Caco-2 (cell line): ENCODE data around the gene BRD4. TPM values are rescaled to one million over a fixed set of nuclear protein-coding genes. Genes with fewer than 3 reads are reported as not detected.

ENCODE experiments used
- BruUV-seq: library from RNA; stranded (reverse); fragments of 400-500 nt; replicated peaks from 2 replicates; lab custom pipeline; 2021; lab: Mats Ljungman, UMichigan
- CTCF ChIA-PET: fragments of 300-600 bp; sonication (Branson Sonifier 250); formaldehyde crosslinking; loops from one replicate; lab custom pipeline; 2022; ENCODE audit warnings: antibody characterized with exemption; lab: Charles Lee
- POLR2A ChIA-PET: fragments of 300-600 bp; sonication (Branson Sonifier 250); formaldehyde crosslinking; loops from one replicate; lab custom pipeline; 2022; ENCODE audit warnings: antibody characterized with exemption; lab: Charles Lee
- DNase-seq, 2 experiments: peaks; one replicate each; pipeline versions ENCODE4 v3.0.0 to v3.0.0-alpha.2; 2020 to 2022
- H3K27me3 ChIP-seq: replicated peaks from 2 replicates; pipeline ENCODE4 v1.6.0; 2011; ENCODE audit warnings: low read length; ENCODE audit not compliant: control insufficient read depth, insufficient read depth
- H3K36me3 ChIP-seq: 2 replicates; pipeline ENCODE4 v1.5.1; 2011; ENCODE audit warnings: low read length; ENCODE audit not compliant: control insufficient read depth, insufficient read depth
- H3K4me1 ChIP-seq: fragments of 250-450 bp; sonication (Bioruptor Pico); 2 replicates; pipeline ENCODE4 v1.5.1; 2020; ENCODE audit warnings: mild to moderate bottlenecking
- H3K4me3 ChIP-seq: 2 replicates; pipeline ENCODE4 v1.5.1; 2011; ENCODE audit warnings: low read depth, mild to moderate bottlenecking, control low read depth, low read length
- H3K9me3 ChIP-seq: fragments of 250-450 bp; sonication (Bioruptor Pico); 2 replicates; pipeline ENCODE4 v1.5.1; 2020; ENCODE audit warnings: mild to moderate bottlenecking, moderate library complexity
- H3K27ac Mint-ChIP-seq: one replicate; pipeline ENCODE4 v1.8.0; 2022; ENCODE audit warnings: mixed read lengths; ENCODE audit not compliant: unreplicated experiment
- H3K27me3 Mint-ChIP-seq: one replicate; pipeline ENCODE4 v1.8.0; 2022; ENCODE audit warnings: mixed read lengths; ENCODE audit not compliant: insufficient read depth, unreplicated experiment
- H3K36me3 Mint-ChIP-seq: one replicate; pipeline ENCODE4 v1.8.0; 2022; ENCODE audit warnings: mild to moderate bottlenecking, mixed read lengths; ENCODE audit not compliant: insufficient read depth, unreplicated experiment
- H3K4me1 Mint-ChIP-seq: one replicate; pipeline ENCODE4 v1.8.0; 2022; ENCODE audit warnings: low read depth, mixed read lengths; ENCODE audit not compliant: unreplicated experiment
- H3K4me3 Mint-ChIP-seq: one replicate; pipeline ENCODE4 v1.8.0; 2022; ENCODE audit warnings: mild to moderate bottlenecking, moderate library complexity, mixed read lengths; ENCODE audit not compliant: unreplicated experiment
- H3K9me3 Mint-ChIP-seq: one replicate; pipeline ENCODE4 v1.8.0; 2022; ENCODE audit warnings: mixed read lengths; ENCODE audit not compliant: unreplicated experiment
- CTCF ChIP-seq, 2 experiments: fragments of 200-600 bp in 1 of 2; IDR thresholded peaks; 1 replicate in 1 of 2; 2 replicates in 1 of 2; pipeline versions ENCODE4 v1.5.1 to v1.8.0; 2011 to 2022; ENCODE audit warnings: antibody characterized with exemption in 1 of 2, control low read depth in 1 of 2, inconsistent platforms in 1 of 2, low read depth in 1 of 2, low read length in 1 of 2, mild to moderate bottlenecking in 1 of 2, moderate library complexity in 1 of 2; ENCODE audit not compliant: insufficient read depth in 1 of 2, severe bottlenecking in 1 of 2, unreplicated experiment in 1 of 2
- intact Hi-C: fragments of 100-400 bp; cut with micrococcal nuclease; formaldehyde crosslinking; loops from one replicate; pipeline ENCODE4 v1.10.0; 2022; ENCODE audit not compliant: unreplicated experiment
- total RNA-seq: library from RNA; stranded (reverse); gene quantifications from 2 replicates; pipeline ENCODE4 v1.2.3, GENCODE V29; 2022

The BRD4 gene
- total RNA-seq, 1 experiment from 2014 or later, result 170 TPM

DNA sequence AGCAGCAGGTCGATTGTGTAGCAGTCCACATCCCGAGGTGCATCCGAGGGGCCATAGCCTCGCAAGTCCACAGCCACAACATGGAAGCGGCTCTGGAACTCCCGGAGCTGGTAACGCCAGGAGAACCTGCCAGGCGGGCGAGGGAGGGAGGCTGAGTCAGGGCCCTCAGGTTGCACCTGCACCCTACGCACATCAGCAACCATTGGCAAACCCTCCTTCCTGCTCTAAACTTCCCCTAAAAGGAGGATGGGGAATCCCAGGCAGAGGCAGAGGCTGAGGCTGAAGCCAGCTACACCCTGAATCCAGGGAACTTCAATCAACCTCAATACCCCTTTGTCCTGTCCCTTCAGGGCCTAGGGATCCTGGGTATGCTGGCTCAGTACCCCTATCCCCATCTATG is 101.1 kb downstream of the BRD4 start:
- Histone ChIP-seq H3K9me3 (no peaks in the 10 kb centered on the region), H3K4me1 (no peaks in the 10 kb centered on the region), H3K27me3 (no peaks in the 10 kb centered on the region), H3K4me3 (no peak overlapping the region), H3K36me3 (no peaks in the 10 kb centered on the region)
- BruUV-seq, result no TSS peak
- Mint-ChIP-seq H3K4me1 (no peaks in the 10 kb centered on the region), H3K27ac (no peak overlapping the region), H3K36me3 (peaks cover 41% of the 10 kb centered on the region), H3K4me3 (no peak overlapping the region), H3K9me3 (no peaks in the 10 kb centered on the region), H3K27me3 (peaks cover 3% of the 10 kb centered on the region)
- DNase-seq, result no peak
- POLR2A ChIA-PET, result no interaction called here
- intact Hi-C loops, result no loop called here
- no peak for TF ChIP-seq CTCF (IDR thresholded peaks at IDR 0.05; ENCODE audit: insufficient read depth in 1 of 2, low read depth in 1 of 2, low read length in 1 of 2, severe bottlenecking in 1 of 2, unreplicated experiment in 1 of 2)
- CTCF ChIA-PET, result no interaction called here

- Histone ChIP-seq H3K4me1 (peaks cover 16% of the 10 kb centered on the region), H3K9me3 (no peaks in the 10 kb centered on the region), H3K4me3 (no peak overlapping the region), H3K27me3 (no peaks in the 10 kb centered on the region), H3K36me3 (no peaks in the 10 kb centered on the region)
- intact Hi-C loops, result no loop called here
- BruUV-seq, result no TSS peak
- Mint-ChIP-seq H3K27me3 (peaks cover 3% of the 10 kb centered on the region), H3K36me3 (peaks cover 22% of the 10 kb centered on the region), H3K27ac (no peak overlapping the region), H3K4me1 (peaks cover 8% of the 10 kb centered on the region), H3K4me3 (no peak overlapping the region), H3K9me3 (no peaks in the 10 kb centered on the region)
- no peak for TF ChIP-seq CTCF (IDR thresholded peaks at IDR 0.05; ENCODE audit: insufficient read depth in 1 of 2, low read depth in 1 of 2, low read length in 1 of 2, severe bottlenecking in 1 of 2, unreplicated experiment in 1 of 2)
- ChIA-PET POLR2A (no interaction called here), CTCF (no interaction called here)
- no peak for DNase-seq
Observed at GRCh38 chr19:15227261-15227660, 105.1 kb downstream of the BRD4 start.

DNA sequence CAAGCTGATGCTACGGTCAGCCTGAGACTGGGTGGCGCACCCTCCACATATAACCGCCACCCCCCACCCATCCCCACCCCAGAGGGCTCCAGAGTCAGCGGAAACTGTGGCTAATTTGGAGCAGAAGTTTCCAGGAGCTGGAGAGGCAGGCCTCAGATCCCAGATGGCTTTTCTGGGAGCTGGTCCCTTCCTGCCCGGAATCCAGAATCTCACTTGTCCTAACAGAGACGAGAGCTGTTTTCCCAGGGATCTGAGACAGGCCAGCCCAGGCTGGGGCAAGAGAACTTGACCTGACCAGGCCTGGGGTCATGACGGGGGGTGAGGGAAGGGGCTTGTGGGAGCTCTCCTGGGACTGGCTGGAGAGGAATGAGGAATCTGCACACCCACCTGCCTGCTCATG is 106.6 kb downstream of the BRD4 start:
- intact Hi-C loops, result no loop called here

More for the DNA sequence above, 106.6 kb downstream of the BRD4 start:
- H3K4me1 Mint-ChIP-seq, result peaks cover 10% of the 10 kb centered on the region
- no peak overlapping the region for H3K4me3 Mint-ChIP-seq
- no peaks in the 10 kb centered on the region for H3K9me3 Mint-ChIP-seq
- POLR2A ChIA-PET, result no interaction called here
- H3K27me3 ChIP-seq, result no peaks in the 10 kb centered on the region
- no TSS peak for BruUV-seq
- H3K9me3 ChIP-seq, result no peaks in the 10 kb centered on the region
- peaks cover 17% of the 10 kb centered on the region for H3K4me1 ChIP-seq
- CTCF ChIA-PET, result interaction anchor here (0.6 kb wide), 1 partner anchor 133 kb away, joined by 3 read pairs; no protein-coding TSS in a partner anchor
- no peak overlapping the region for H3K27ac Mint-ChIP-seq
- peaks cover 19% of the 10 kb centered on the region for H3K36me3 Mint-ChIP-seq
- H3K27me3 Mint-ChIP-seq, result peaks cover 3% of the 10 kb centered on the region
- no peaks in the 10 kb centered on the region for H3K36me3 ChIP-seq
- H3K4me3 ChIP-seq, result no peak overlapping the region
- no peak for TF ChIP-seq CTCF (IDR thresholded peaks at IDR 0.05; ENCODE audit: insufficient read depth in 1 of 2, low read depth in 1 of 2, low read length in 1 of 2, severe bottlenecking in 1 of 2, unreplicated experiment in 1 of 2)
- no peak for DNase-seq
